K562 (cell line): ENCODE measurements around the gene SBK1.
"Not testable (repeated sequence)": the region's sequence is repeated elsewhere in the genome, so short reads cannot be mapped to it uniquely, and the experiment has no call there.

Source experiments
- ATF7 ChIP-seq: fragments of 450-650 bp; IDR thresholded peaks from 2 replicates; pipeline ENCODE4 v1.7.1; 2014; ENCODE audit warnings: mild to moderate bottlenecking, moderate library complexity
- CTCF ChIP-seq, 3 experiments: IDR thresholded peaks in 2 of 3; conservative IDR thresholded peaks in 1 of 3; 2 replicates each; pipeline ENCODE4 v1.5.1; 2011 to 2012; ENCODE audit warnings: low read length in 3 of 3, mild to moderate bottlenecking in 3 of 3, control low read depth in 2 of 3, improper control_type of control experiment in 1 of 3, inconsistent platforms in 1 of 3, low read depth in 1 of 3, mixed read lengths in 1 of 3, moderate library complexity in 1 of 3; ENCODE audit not compliant: insufficient read depth in 2 of 3
- FOXA3 ChIP-seq, 2 experiments: fragments of 450-650 bp in 1 of 2; sonication (generic) in 1 of 2; formaldehyde crosslinking; IDR thresholded peaks in 1 of 2; conservative IDR thresholded peaks in 1 of 2; 2 replicates each; pipeline versions ENCODE4 v1.4.0 to v1.8.0; 2020 to 2022; ENCODE audit warnings: mild to moderate bottlenecking in 2 of 2, missing genetic modification reagents in 1 of 2
- LARP7 ChIP-seq: fragments of 450-650 bp; IDR thresholded peaks from 2 replicates; pipeline ENCODE4 v1.6.1; 2016
- LEF1 ChIP-seq: fragments of 450-650 bp; IDR thresholded peaks from 2 replicates; pipeline ENCODE4 v1.6.1; 2016; ENCODE audit warnings: mild to moderate bottlenecking
- OTX1 ChIP-seq: fragments of 450-650 bp; formaldehyde crosslinking; IDR thresholded peaks from 2 replicates; pipeline ENCODE4 v1.4.0; 2022; ENCODE audit warnings: mild to moderate bottlenecking
- RFX5 ChIP-seq: IDR thresholded peaks from 2 replicates; pipeline ENCODE4 v1.6.1; 2011; ENCODE audit warnings: low read depth, mild to moderate bottlenecking, improper control_type of control experiment, low read length
- RHOXF2B ChIP-seq: fragments of 250-450 bp; sonication (Bioruptor Pico); conservative IDR thresholded peaks from 2 replicates; pipeline ENCODE4 v1.5.1; 2021
- TAF1 ChIP-seq: IDR thresholded peaks from 2 replicates; pipeline ENCODE4 v1.6.1; 2011; ENCODE audit warnings: mild to moderate bottlenecking, low read length, moderate library complexity; ENCODE audit not compliant: insufficient read depth, control insufficient read depth, severe bottlenecking; ENCODE audit errors: extremely low read depth
- ZNF639 ChIP-seq, 2 experiments: fragments of 200-800 bp in 1 of 2; sonication (Bioruptor generic) in 1 of 2; sonication (generic) in 1 of 2; formaldehyde crosslinking in 1 of 2; IDR thresholded peaks in 1 of 2; conservative IDR thresholded peaks in 1 of 2; 2 replicates each; pipeline versions ENCODE4 v1.5.0 to v1.6.1; 2016 to 2020; ENCODE audit warnings: missing compliant biosample characterization in 1 of 2, missing genetic modification characterization in 1 of 2, missing genetic modification reagents in 1 of 2
- TF ChIP-seq, protein P1 (sequence below): sonication (generic); formaldehyde crosslinking; IDR thresholded peaks from 2 replicates; pipeline ENCODE4 v1.8.0; 2023; ENCODE audit warnings: mild to moderate bottlenecking, missing genetic modification reagents

GRCh38 chr16:28338230-28338629 lies 45.9 kb downstream of the SBK1 start:
- TF ChIP-seq FOXA3 (CRISPR knock-in tag; conservative IDR thresholded peaks at IDR 0.05 in 1 of 2, IDR thresholded peaks at IDR 0.05 in 1 of 2); TAF1; RFX5; RHOXF2B (CRISPR knock-in tag); OTX1; LEF1; CTCF (IDR thresholded peaks at IDR 0.05 in 2 of 3, conservative IDR thresholded peaks at IDR 0.05 in 1 of 3; ENCODE audit: insufficient read depth in 2 of 3, low read depth in 1 of 3, low read length in 3 of 3); ATF7; ZNF639 (CRISPR knock-in tag; conservative IDR thresholded peaks at IDR 0.05 in 1 of 2, IDR thresholded peaks at IDR 0.05 in 1 of 2); LARP7: not testable (repeated sequence)
- TF ChIP-seq, protein P1, sequence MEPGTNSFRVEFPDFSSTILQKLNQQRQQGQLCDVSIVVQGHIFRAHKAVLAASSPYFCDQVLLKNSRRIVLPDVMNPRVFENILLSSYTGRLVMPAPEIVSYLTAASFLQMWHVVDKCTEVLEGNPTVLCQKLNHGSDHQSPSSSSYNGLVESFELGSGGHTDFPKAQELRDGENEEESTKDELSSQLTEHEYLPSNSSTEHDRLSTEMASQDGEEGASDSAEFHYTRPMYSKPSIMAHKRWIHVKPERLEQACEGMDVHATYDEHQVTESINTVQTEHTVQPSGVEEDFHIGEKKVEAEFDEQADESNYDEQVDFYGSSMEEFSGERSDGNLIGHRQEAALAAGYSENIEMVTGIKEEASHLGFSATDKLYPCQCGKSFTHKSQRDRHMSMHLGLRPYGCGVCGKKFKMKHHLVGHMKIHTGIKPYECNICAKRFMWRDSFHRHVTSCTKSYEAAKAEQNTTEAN (CRISPR knock-in tag), result not testable (repeated sequence)
